OCI-LY3 (cell line): Measurements from ENCODE around the gene PLPPR1.

Source experiments
- CTCF ChIP-seq: fragments of 200-600, 300-600 bp; sonication (generic); IDR thresholded peaks from 2 replicates; pipeline ENCODE4 v1.5.1; 2014; ENCODE audit warnings: antibody characterized with exemption, low read length, low read depth
- EZH2phosphoT487 ChIP-seq: fragments of 200-600 bp; shearing (Covaris generic); IDR thresholded peaks from 2 replicates; pipeline ENCODE4 v1.6.1; 2018; ENCODE audit warnings: antibody characterized with exemption, mixed run types, low read depth

DNA sequence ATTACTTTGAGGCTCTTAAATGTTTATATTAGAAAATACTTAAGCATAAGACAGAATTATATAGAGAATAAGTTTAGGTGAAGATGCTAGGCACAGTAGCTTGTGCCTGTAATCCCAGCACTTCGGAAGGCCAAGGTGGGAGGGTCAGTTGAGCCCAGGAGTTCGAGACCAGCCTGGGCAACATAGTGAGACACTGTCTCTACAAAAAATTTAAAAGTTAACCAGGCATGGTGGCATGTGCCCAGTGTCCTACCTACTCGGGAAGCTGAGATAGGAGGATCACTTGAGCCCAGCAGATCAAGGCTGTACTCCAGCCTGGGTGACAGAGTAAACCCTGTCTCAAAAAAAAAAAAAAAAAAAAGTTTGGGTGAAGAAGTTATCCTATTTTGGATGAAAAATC lies 294.6 kb downstream of the PLPPR1 start:
- TF ChIP-seq CTCF = no peak
- no peak for TF ChIP-seq EZH2phosphoT487
